Keratinocyte (primary cell): ENCODE measurements around the gene MINDY4. TPM values are rescaled to one million over a fixed set of nuclear protein-coding genes. Genes with fewer than 3 reads are reported as not detected.
A peak's percentile ranks its signal among the peaks of the same experiment; 100 is the strongest.

Source experiments
- DNase-seq: peaks from one replicate; pipeline ENCODE4 v3.0.0-alpha.2; 2011; ENCODE audit warnings: low read depth, missing footprints, low spot score
- FAIRE-seq: peaks from 2 replicates; lab custom pipeline; 2011; peaks lifted over from hg19 to GRCh38; lab: Jason Lieb, UNC
- H2AFZ ChIP-seq: 2 replicates; pipeline ENCODE4 v1.6.0; 2012; ENCODE audit warnings: low read length, control low read depth, inconsistent platforms; ENCODE audit not compliant: control insufficient read depth
- H3K27ac ChIP-seq: 2 replicates; pipeline ENCODE4 v1.5.1; 2011; ENCODE audit warnings: low read length; ENCODE audit not compliant: control insufficient read depth, insufficient read depth
- H3K27me3 ChIP-seq: 3 replicates; pipeline ENCODE4 v1.6.0; 2011; ENCODE audit warnings: low read length; ENCODE audit not compliant: control insufficient read depth, insufficient read depth; ENCODE audit errors: extremely low read depth
- H3K36me3 ChIP-seq, 2 experiments: 2 replicates in 1 of 2; 3 replicates in 1 of 2; pipeline ENCODE4 v1.5.1; 2011; ENCODE audit warnings: low read length in 2 of 2, mild to moderate bottlenecking in 1 of 2; ENCODE audit not compliant: control insufficient read depth in 2 of 2, insufficient read depth in 2 of 2; ENCODE audit errors: extremely low read depth in 1 of 2
- H3K4me1 ChIP-seq: 3 replicates; pipeline ENCODE4 v1.5.1; 2011; ENCODE audit warnings: low read length; ENCODE audit not compliant: control insufficient read depth, insufficient read depth; ENCODE audit errors: extremely low read depth
- H3K4me2 ChIP-seq: 3 replicates; pipeline ENCODE4 v1.6.0; 2011; ENCODE audit warnings: low read depth, low read length; ENCODE audit not compliant: control insufficient read depth, insufficient read depth; ENCODE audit errors: extremely low read depth
- H3K4me3 ChIP-seq, 3 experiments: fragments of 200-600 bp in 1 of 3; sonication (generic) in 1 of 3; 2 replicates in 2 of 3; 3 replicates in 1 of 3; pipeline ENCODE4 v1.5.1; 2011 to 2016; ENCODE audit warnings: low read length in 3 of 3, mild to moderate bottlenecking in 3 of 3, control low read depth in 2 of 3, inconsistent platforms in 1 of 3, low read depth in 1 of 3, mixed read lengths in 1 of 3, mixed run types in 1 of 3, moderate library complexity in 1 of 3; ENCODE audit not compliant: control insufficient read depth in 2 of 3, insufficient read depth in 2 of 3; ENCODE audit errors: extremely low read depth in 1 of 3
- H3K79me2 ChIP-seq: 2 replicates; pipeline ENCODE4 v1.6.0; 2012; ENCODE audit warnings: low read length; ENCODE audit not compliant: control insufficient read depth, insufficient read depth
- H3K9ac ChIP-seq: 3 replicates; pipeline ENCODE4 v1.6.0; 2011; ENCODE audit warnings: low read length; ENCODE audit not compliant: control insufficient read depth, insufficient read depth; ENCODE audit errors: extremely low read depth
- H3K9me1 ChIP-seq: 3 replicates; pipeline ENCODE4 v1.6.0; 2011; ENCODE audit warnings: low read length; ENCODE audit not compliant: control insufficient read depth, insufficient read depth; ENCODE audit errors: extremely low read depth
- H3K9me3 ChIP-seq: 2 replicates; pipeline ENCODE4 v1.5.1; 2012; ENCODE audit warnings: low read depth, low read length; ENCODE audit not compliant: control insufficient read depth
- H4K20me1 ChIP-seq: 3 replicates; pipeline ENCODE4 v1.6.0; 2011; ENCODE audit warnings: low read length; ENCODE audit not compliant: control insufficient read depth, insufficient read depth; ENCODE audit errors: extremely low read depth
- EZH2 ChIP-seq: IDR thresholded peaks from one replicate; pipeline ENCODE4 v1.6.1; 2012; ENCODE audit warnings: inconsistent platforms, mild to moderate bottlenecking, low read length, moderate library complexity
- dilution Hi-C: fragments of 300-500 bp; cut with MboI; formaldehyde crosslinking; loops from one replicate; pipeline ENCODE4 v1.7.0; 2020; ENCODE audit warnings: low sequenced_read_pairs; ENCODE audit not compliant: extremely low pct_ligation_motif_present
- polyA plus RNA-seq, 5 experiments: library from polyadenylated mRNA; depleted of rRNA in 3 of 5; stranded (reverse) in 3 of 5; stranded (forward) in 1 of 5; unstranded in 1 of 5; fragments of >200 nt; gene quantifications; 1 replicate in 1 of 5; 2 replicates in 3 of 5; 3 replicates in 1 of 5; pipeline versions ENCODE4 v1.2.1 to v1.2.3, GENCODE V29; 2011 to 2012; ENCODE audit warnings: missing spikeins in 2 of 5, low read depth in 1 of 5, low replicate concordance in 1 of 5
- TF ChIP-seq, protein P1 (sequence below), 3 experiments: IDR thresholded peaks in 1 of 3; conservative IDR thresholded peaks in 1 of 3; optimal IDR thresholded peaks in 1 of 3; 2 replicates in 2 of 3; 3 replicates in 1 of 3; pipeline versions ENCODE3 to v1.5.1; 2011; ENCODE audit warnings: low read length in 3 of 3, mild to moderate bottlenecking in 3 of 3, moderate library complexity in 2 of 3, control low read depth in 1 of 3, inconsistent platforms in 1 of 3; ENCODE audit not compliant: insufficient read depth in 2 of 3; ENCODE audit errors: extremely low read depth in 1 of 3

Gene MINDY4
- polyA plus RNA-seq, 1 donor (not counting 4 experiments of a cell fraction or from before 2014, with no cell fraction given) = 1.5 TPM

DNA sequence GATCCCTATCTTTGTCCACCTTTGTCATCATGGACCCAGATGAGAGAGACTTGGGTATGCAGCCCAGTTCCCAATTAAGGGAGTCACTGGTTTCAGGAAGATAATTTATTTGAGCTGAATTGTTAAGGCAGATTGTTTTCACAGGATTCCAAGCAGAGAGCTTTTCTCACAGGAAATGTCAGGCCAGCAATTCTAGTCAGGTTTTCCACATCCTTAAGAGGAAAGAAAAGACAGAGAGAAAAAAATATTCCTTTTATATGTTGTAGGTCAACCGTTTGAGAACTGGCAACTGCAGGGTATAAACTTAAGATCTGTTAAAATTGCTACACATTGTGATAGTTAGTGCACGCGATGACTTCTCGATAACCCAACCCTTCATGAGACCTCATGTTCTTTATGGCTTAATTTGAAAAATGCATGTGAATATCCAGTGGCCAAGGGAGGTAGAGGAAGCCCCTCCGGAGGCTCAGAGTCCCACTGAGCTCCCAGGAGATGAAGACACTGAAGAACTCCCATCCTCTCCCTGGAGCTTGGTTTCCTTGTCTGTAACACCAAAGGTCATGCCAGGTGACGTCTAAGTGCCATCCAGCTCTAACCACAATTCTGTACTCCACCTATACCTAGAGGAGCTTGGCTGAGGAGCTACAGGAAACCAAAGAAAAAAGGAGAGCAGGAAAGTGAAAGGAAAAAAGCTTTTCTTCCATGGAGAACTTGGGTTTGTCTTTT is 45.6 kb downstream of the MINDY4 start:
- H3K4me3 ChIP-seq = no peak overlapping the region
- no peak overlapping the region for H3K27ac ChIP-seq
- H3K79me2 ChIP-seq = no peaks in the 10 kb centered on the region
- H3K4me1 ChIP-seq = peaks cover 10% of the 10 kb centered on the region
- DNase-seq (no peak), FAIRE-seq (no peak)
- H3K4me2 ChIP-seq = no peak overlapping the region
- H3K9ac ChIP-seq = no peak overlapping the region
- TF ChIP-seq, protein P1, sequence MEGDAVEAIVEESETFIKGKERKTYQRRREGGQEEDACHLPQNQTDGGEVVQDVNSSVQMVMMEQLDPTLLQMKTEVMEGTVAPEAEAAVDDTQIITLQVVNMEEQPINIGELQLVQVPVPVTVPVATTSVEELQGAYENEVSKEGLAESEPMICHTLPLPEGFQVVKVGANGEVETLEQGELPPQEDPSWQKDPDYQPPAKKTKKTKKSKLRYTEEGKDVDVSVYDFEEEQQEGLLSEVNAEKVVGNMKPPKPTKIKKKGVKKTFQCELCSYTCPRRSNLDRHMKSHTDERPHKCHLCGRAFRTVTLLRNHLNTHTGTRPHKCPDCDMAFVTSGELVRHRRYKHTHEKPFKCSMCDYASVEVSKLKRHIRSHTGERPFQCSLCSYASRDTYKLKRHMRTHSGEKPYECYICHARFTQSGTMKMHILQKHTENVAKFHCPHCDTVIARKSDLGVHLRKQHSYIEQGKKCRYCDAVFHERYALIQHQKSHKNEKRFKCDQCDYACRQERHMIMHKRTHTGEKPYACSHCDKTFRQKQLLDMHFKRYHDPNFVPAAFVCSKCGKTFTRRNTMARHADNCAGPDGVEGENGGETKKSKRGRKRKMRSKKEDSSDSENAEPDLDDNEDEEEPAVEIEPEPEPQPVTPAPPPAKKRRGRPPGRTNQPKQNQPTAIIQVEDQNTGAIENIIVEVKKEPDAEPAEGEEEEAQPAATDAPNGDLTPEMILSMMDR (optimal IDR thresholded peaks at IDR 0.05 in 1 of 3, IDR thresholded peaks at IDR 0.05 in 1 of 3, conservative IDR thresholded peaks at IDR 0.05 in 1 of 3; ENCODE audit: extremely low read depth in 1 of 3, insufficient read depth in 2 of 3, low read length in 3 of 3) = no peak
- no peak for TF ChIP-seq EZH2
- H3K27me3 ChIP-seq = no peaks in the 10 kb centered on the region
- no peak overlapping the region for H2AFZ ChIP-seq
- no peaks in the 10 kb centered on the region for H3K9me1 ChIP-seq
- no peaks in the 10 kb centered on the region for H3K36me3 ChIP-seq
- no peaks in the 10 kb centered on the region for H4K20me1 ChIP-seq
- dilution Hi-C loops = loop anchor here (25.0 kb wide), 1 partner anchor 295 kb away; no protein-coding TSS in a partner anchor
- H3K9me3 ChIP-seq = no peaks in the 10 kb centered on the region

DNA sequence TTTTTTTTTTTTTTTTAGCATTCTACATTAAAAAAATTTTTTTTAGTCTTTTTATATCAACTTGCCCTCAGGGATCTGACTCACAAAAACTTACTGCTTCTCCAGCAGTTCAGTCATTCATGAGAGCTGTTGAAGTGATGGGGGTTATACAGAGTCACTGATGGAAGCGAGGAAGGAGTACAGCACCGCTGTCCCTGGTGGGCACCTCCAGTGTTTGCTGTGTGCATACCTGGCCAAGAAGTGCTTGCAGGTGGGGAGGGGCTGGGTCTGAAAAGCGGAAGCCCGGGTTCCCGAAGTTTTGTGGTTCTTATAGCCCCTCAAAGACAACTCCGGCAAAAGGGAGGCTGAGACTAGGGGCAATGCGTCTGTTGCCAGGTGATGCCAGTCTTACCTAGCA is 46.2 kb downstream of the MINDY4 start:
- no peak overlapping the region for H3K4me2 ChIP-seq
- no peaks in the 10 kb centered on the region for H4K20me1 ChIP-seq
- TF ChIP-seq EZH2 = no peak
- TF ChIP-seq, protein P1 (optimal IDR thresholded peaks at IDR 0.05 in 1 of 3, IDR thresholded peaks at IDR 0.05 in 1 of 3, conservative IDR thresholded peaks at IDR 0.05 in 1 of 3; ENCODE audit: extremely low read depth in 1 of 3, insufficient read depth in 2 of 3, low read length in 3 of 3) = no peak
- H3K9me3 ChIP-seq = no peaks in the 10 kb centered on the region
- DNase-seq (no peak), FAIRE-seq (peak; percentile 23)
- dilution Hi-C loops = loop anchor here (25.0 kb wide), 1 partner anchor 295 kb away; no protein-coding TSS in a partner anchor
- no peak overlapping the region for H3K4me3 ChIP-seq
- peaks cover 10% of the 10 kb centered on the region for H3K4me1 ChIP-seq
- no peak overlapping the region for H3K27ac ChIP-seq
- no peaks in the 10 kb centered on the region for H3K36me3 ChIP-seq
- no peaks in the 10 kb centered on the region for H3K79me2 ChIP-seq
- no peak overlapping the region for H3K9ac ChIP-seq
- no peaks in the 10 kb centered on the region for H3K9me1 ChIP-seq
- no peaks in the 10 kb centered on the region for H3K27me3 ChIP-seq
- no peak overlapping the region for H2AFZ ChIP-seq
